A673 (cell line): Measurements from ENCODE around the gene INSR.

Experiments
- EZH2 ChIP-seq: fragments of 200-600 bp; sonication (generic); IDR thresholded peaks from 2 replicates; pipeline ENCODE4 v1.6.1; 2017; ENCODE audit warnings: borderline replicate concordance, low read depth, mild to moderate bottlenecking, mixed read lengths, antibody characterized with exemption, low read length; ENCODE audit not compliant: poor library complexity, severe bottlenecking
- TF ChIP-seq, protein P1 (sequence below): fragments of 300-800, 200-600 bp; sonication (generic); conservative IDR thresholded peaks from 2 replicates; pipeline ENCODE4 v1.5.1; 2017; ENCODE audit warnings: low read depth, mild to moderate bottlenecking, antibody characterized with exemption, low read length, moderate library complexity, mixed read lengths

DNA sequence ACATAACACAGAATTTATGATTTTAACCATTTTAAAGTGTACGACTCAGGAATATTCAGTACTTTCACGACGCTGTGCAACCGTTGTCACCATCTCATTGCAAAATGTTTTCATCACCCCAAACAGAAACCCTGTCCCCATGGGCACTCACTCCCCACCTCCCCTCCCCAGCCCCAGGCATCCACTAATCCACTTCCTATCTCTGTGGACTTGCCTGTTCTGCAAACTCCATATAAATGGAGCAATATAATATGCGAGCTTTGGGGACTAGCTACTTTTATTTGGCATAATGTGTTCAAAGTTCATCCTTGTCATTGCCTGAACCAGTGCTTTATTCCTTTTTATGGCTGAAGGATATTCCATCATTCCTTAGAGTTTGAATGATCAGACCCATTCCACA, 7.3 kb upstream of the INSR start:
- TF ChIP-seq EZH2 = no peak
- TF ChIP-seq, protein P1, sequence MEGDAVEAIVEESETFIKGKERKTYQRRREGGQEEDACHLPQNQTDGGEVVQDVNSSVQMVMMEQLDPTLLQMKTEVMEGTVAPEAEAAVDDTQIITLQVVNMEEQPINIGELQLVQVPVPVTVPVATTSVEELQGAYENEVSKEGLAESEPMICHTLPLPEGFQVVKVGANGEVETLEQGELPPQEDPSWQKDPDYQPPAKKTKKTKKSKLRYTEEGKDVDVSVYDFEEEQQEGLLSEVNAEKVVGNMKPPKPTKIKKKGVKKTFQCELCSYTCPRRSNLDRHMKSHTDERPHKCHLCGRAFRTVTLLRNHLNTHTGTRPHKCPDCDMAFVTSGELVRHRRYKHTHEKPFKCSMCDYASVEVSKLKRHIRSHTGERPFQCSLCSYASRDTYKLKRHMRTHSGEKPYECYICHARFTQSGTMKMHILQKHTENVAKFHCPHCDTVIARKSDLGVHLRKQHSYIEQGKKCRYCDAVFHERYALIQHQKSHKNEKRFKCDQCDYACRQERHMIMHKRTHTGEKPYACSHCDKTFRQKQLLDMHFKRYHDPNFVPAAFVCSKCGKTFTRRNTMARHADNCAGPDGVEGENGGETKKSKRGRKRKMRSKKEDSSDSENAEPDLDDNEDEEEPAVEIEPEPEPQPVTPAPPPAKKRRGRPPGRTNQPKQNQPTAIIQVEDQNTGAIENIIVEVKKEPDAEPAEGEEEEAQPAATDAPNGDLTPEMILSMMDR = no peak
